ENCODE measurements around the gene DHX32. TPM values are rescaled to one million over a fixed set of nuclear protein-coding genes. Genes with fewer than 3 reads are reported as not detected.

The DHX32 gene
- total RNA-seq, 4 donors from 2014 or later, result 13.5 to 105 (median 30.9) TPM

- Histone ChIP-seq H3K36me3 (no peaks in the 10 kb centered on the region), H3K4me3 (no peak overlapping the region), H3K4me1 (peaks cover 0 to 8% of the 10 kb centered on the region in 2 donors), H3K27ac (no peak overlapping the region), H3K27me3 (no peaks in the 10 kb centered on the region), H3K9me3 (no peaks in the 10 kb centered on the region)
- TF ChIP-seq CTCF (IDR thresholded peaks at IDR 0.05), result no peak
- no peak for TF ChIP-seq POLR2A (IDR thresholded peaks at IDR 0.05)
- intact Hi-C loops (cut with DNase I; ENCODE audit: low total_unique reads), result no loop called here
- no peak for DNase-seq
Measured at GRCh38 chr10:125846894-125847293, 34.2 kb downstream of the DHX32 start.

GRCh38 chr10:125845617-125846016 lies 35.5 kb downstream of the DHX32 start:
- TF ChIP-seq CTCF (IDR thresholded peaks at IDR 0.05) (no peak), POLR2A (IDR thresholded peaks at IDR 0.05) (no peak)
- intact Hi-C loops (cut with DNase I; ENCODE audit: low total_unique reads), result no loop called here
- Histone ChIP-seq H3K4me3 (no peak overlapping the region), H3K4me1 (peaks cover 0 to 8% of the 10 kb centered on the region in 2 donors), H3K27ac (no peak overlapping the region), H3K9me3 (no peaks in the 10 kb centered on the region), H3K27me3 (no peaks in the 10 kb centered on the region), H3K36me3 (no peaks in the 10 kb centered on the region)
- DNase-seq, result no peak

- DNase-seq, result peak in 1 of 2 donors; percentile 30
Measured at GRCh38 chr10:125844751-125845221, 36.3 kb downstream of the DHX32 start.

GRCh38 chr10:125843603-125844329 lies 37.3 kb downstream of the DHX32 start:
- peaks cover 0 to 8% of the 10 kb centered on the region in 2 donors for H3K4me1 ChIP-seq
- H3K36me3 ChIP-seq, result no peaks in the 10 kb centered on the region
- H3K4me3 ChIP-seq, result no peak overlapping the region
- TF ChIP-seq CTCF (IDR thresholded peaks at IDR 0.05), result no peak
- no peak for TF ChIP-seq POLR2A (IDR thresholded peaks at IDR 0.05)
- intact Hi-C loops (cut with DNase I; ENCODE audit: low total_unique reads), result no loop called here
- no peaks in the 10 kb centered on the region for H3K27me3 ChIP-seq
- peak overlapping the region in 1 of 2 donors; percentile 8 for H3K27ac ChIP-seq
- DNase-seq, result no peak
- H3K9me3 ChIP-seq, result no peaks in the 10 kb centered on the region

More at GRCh38 chr10:125844751-125845221, 36.3 kb downstream of the DHX32 start:
- no peak overlapping the region for H3K27ac ChIP-seq
- H3K4me3 ChIP-seq, result no peak overlapping the region
- no peak for TF ChIP-seq CTCF (IDR thresholded peaks at IDR 0.05)
- TF ChIP-seq POLR2A (IDR thresholded peaks at IDR 0.05), result no peak
- H3K27me3 ChIP-seq, result no peaks in the 10 kb centered on the region
- no peaks in the 10 kb centered on the region for H3K9me3 ChIP-seq
- intact Hi-C loops (cut with DNase I; ENCODE audit: low total_unique reads), result no loop called here
- H3K4me1 ChIP-seq, result peaks cover 0 to 8% of the 10 kb centered on the region in 2 donors
- no peaks in the 10 kb centered on the region for H3K36me3 ChIP-seq

GRCh38 chr10:125840955-125841354 lies 40.1 kb downstream of the DHX32 start:
- peaks cover 0 to 8% of the 10 kb centered on the region in 2 donors for H3K4me1 ChIP-seq
- DNase-seq, result no peak
- intact Hi-C loops (cut with DNase I; ENCODE audit: low total_unique reads), result no loop called here
- no peak for TF ChIP-seq CTCF (IDR thresholded peaks at IDR 0.05)
- no peak for TF ChIP-seq POLR2A (IDR thresholded peaks at IDR 0.05)
- H3K27ac ChIP-seq, result no peak overlapping the region
- H3K36me3 ChIP-seq, result no peaks in the 10 kb centered on the region
- no peaks in the 10 kb centered on the region for H3K27me3 ChIP-seq
- no peaks in the 10 kb centered on the region for H3K9me3 ChIP-seq
- H3K4me3 ChIP-seq, result no peak overlapping the region

All from uterus (tissue), 4 donors.